GM12878 (cell line): ENCODE measurements around the gene ZDHHC21.

ENCODE experiments used
- EZH2 ChIP-seq: IDR thresholded peaks from 2 replicates; pipeline ENCODE4 v1.6.1; 2012; ENCODE audit warnings: low read depth, mild to moderate bottlenecking, control low read depth, inconsistent platforms, low read length, borderline replicate concordance; ENCODE audit not compliant: control insufficient read depth
- HCFC1 ChIP-seq: fragments of 150-350 bp; IDR thresholded peaks from 2 replicates; pipeline ENCODE4 v1.6.1; 2014; ENCODE audit warnings: low read length
- POLR2AphosphoS5 ChIP-seq: IDR thresholded peaks from 2 replicates; pipeline ENCODE4 v1.6.1; 2011; ENCODE audit warnings: mild to moderate bottlenecking, low read length, inconsistent platforms
- YY1 ChIP-seq: IDR thresholded peaks from 2 replicates; pipeline ENCODE4 v1.6.1; 2011; ENCODE audit warnings: low read depth, mild to moderate bottlenecking, low read length
- TF ChIP-seq, protein P1 (sequence below), 3 experiments: IDR thresholded peaks in 2 of 3; conservative IDR thresholded peaks in 1 of 3; 2 replicates each; pipeline ENCODE4 v1.5.1; 2011; ENCODE audit warnings: low read depth in 3 of 3, low read length in 3 of 3, mild to moderate bottlenecking in 3 of 3, control low read depth in 2 of 3, moderate library complexity in 2 of 3, inconsistent platforms in 1 of 3, mixed read lengths in 1 of 3; ENCODE audit not compliant: control insufficient read depth in 2 of 3, insufficient read depth in 1 of 3; ENCODE audit errors: extremely low read depth in 1 of 3
- TF ChIP-seq, protein P2 (sequence below): fragments of 450-650 bp; formaldehyde crosslinking; IDR thresholded peaks from 2 replicates; pipeline ENCODE4 v1.4.0; 2020; ENCODE audit warnings: mild to moderate bottlenecking, moderate library complexity

DNA sequence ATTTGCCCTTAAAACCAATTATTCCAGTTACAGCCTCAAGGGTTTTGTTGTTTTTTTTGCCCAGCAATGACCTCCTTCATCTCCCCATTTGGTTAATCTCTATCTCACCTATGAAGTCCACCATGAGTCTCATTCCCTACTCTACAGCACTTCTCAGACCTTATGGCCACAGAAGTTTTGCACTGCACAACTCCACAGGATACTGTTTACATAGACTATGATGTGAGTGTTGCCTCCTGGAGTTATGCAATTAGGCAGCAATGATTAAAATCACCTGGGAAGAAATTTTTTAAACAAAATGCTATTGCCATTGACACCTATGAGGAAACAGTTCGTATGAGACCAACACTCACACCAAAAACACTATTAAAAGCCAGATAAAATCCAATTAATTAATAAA lies 39.7 kb downstream of the ZDHHC21 start:
- TF ChIP-seq EZH2 (no peak), HCFC1 (no peak), YY1 (no peak), POLR2AphosphoS5 (no peak)
- TF ChIP-seq, protein P1, sequence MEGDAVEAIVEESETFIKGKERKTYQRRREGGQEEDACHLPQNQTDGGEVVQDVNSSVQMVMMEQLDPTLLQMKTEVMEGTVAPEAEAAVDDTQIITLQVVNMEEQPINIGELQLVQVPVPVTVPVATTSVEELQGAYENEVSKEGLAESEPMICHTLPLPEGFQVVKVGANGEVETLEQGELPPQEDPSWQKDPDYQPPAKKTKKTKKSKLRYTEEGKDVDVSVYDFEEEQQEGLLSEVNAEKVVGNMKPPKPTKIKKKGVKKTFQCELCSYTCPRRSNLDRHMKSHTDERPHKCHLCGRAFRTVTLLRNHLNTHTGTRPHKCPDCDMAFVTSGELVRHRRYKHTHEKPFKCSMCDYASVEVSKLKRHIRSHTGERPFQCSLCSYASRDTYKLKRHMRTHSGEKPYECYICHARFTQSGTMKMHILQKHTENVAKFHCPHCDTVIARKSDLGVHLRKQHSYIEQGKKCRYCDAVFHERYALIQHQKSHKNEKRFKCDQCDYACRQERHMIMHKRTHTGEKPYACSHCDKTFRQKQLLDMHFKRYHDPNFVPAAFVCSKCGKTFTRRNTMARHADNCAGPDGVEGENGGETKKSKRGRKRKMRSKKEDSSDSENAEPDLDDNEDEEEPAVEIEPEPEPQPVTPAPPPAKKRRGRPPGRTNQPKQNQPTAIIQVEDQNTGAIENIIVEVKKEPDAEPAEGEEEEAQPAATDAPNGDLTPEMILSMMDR (IDR thresholded peaks at IDR 0.05 in 2 of 3, conservative IDR thresholded peaks at IDR 0.05 in 1 of 3; ENCODE audit: control insufficient read depth in 2 of 3, extremely low read depth in 1 of 3, insufficient read depth in 1 of 3, low read depth in 3 of 3, low read length in 3 of 3), result no peak
- TF ChIP-seq, protein P2, sequence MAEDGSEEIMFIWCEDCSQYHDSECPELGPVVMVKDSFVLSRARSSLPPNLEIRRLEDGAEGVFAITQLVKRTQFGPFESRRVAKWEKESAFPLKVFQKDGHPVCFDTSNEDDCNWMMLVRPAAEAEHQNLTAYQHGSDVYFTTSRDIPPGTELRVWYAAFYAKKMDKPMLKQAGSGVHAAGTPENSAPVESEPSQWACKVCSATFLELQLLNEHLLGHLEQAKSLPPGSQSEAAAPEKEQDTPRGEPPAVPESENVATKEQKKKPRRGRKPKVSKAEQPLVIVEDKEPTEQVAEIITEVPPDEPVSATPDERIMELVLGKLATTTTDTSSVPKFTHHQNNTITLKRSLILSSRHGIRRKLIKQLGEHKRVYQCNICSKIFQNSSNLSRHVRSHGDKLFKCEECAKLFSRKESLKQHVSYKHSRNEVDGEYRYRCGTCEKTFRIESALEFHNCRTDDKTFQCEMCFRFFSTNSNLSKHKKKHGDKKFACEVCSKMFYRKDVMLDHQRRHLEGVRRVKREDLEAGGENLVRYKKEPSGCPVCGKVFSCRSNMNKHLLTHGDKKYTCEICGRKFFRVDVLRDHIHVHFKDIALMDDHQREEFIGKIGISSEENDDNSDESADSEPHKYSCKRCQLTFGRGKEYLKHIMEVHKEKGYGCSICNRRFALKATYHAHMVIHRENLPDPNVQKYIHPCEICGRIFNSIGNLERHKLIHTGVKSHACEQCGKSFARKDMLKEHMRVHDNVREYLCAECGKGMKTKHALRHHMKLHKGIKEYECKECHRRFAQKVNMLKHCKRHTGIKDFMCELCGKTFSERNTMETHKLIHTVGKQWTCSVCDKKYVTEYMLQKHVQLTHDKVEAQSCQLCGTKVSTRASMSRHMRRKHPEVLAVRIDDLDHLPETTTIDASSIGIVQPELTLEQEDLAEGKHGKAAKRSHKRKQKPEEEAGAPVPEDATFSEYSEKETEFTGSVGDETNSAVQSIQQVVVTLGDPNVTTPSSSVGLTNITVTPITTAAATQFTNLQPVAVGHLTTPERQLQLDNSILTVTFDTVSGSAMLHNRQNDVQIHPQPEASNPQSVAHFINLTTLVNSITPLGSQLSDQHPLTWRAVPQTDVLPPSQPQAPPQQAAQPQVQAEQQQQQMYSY, result no peak
